ENCODE results near the gene EIF2B4. TPM values are rescaled to one million over a fixed set of nuclear protein-coding genes. Genes with fewer than 3 reads are reported as not detected.
A peak's percentile ranks its signal among the peaks of the same experiment; 100 is the strongest.

The EIF2B4 gene
- total and polyA plus RNA-seq, 2 of the 13 experiments (the other 11 are each of a cell fraction or from before 2014, with no cell fraction given), result 91.5 to 96.4 TPM

DNA sequence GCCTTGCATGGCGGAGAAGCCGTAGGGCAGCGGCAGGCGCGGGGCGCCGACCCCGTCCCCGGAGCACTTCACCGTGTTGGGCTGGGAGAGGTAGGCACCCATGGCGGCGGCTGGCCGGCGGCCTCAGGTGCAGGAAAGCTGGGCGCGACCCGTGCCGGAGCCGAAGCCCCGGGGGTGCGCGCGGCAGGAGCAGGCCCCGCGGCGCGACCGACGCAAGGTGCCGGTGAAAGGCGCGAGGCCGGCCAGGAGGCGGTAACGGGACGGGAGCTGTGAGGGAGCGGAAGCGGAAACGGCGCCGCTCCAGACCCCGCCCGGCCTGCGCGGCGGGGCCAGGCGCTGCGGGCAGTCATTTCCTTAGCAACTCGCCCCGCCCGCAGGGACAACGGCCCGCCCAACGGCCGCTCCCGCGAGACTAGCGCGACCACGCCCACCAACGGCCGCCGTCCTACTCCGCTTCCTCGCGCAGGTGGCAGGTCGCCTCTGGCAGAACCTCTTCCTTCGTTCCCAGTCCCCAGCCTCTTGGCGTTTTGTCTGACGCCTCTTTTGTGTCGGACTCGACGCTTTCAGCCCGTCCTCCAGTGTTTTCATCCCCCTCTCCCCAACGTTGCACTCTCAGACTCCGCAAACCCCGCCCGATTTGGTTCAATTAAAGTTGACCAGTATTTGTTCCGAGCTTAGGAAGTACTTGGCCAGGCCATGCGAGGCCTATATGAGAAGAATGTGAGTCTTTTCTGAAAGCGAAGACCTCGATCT is 39.4 kb upstream of the EIF2B4 start, which contains the start of gene PPM1G (continued):
- TF ChIP-seq, protein P1, sequence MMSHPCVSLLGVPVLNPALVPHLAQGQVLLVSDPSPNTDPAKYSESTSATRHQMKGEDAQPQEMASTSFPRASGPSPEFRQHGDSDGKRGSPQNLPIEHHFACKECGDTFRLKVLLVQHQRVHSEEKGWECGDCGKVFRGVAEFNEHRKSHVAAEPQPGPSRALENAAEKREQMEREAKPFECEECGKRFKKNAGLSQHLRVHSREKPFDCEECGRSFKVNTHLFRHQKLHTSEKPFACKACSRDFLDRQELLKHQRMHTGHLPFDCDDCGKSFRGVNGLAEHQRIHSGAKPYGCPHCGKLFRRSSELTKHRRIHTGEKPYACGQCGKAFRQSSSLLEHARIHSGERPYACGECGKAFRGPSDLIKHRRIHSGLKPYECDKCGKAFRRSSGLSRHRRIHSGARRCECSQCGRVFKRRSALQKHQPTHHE (CRISPR knock-in tag; IDR thresholded peaks at IDR 0.05; ENCODE audit: borderline replicate concordance), result peak; percentile 97
- TF ChIP-seq NFRKB (IDR thresholded peaks at IDR 0.05) (no peak), ZBTB2 (CRISPR knock-in tag; IDR thresholded peaks at IDR 0.05; ENCODE audit: low read depth) (peak; percentile 95), SMAD3 (CRISPR knock-in tag; IDR thresholded peaks at IDR 0.05) (no peak), ZNF430 (CRISPR knock-in tag; IDR thresholded peaks at IDR 0.05) (peak; percentile 98), SP5 (CRISPR knock-in tag; IDR thresholded peaks at IDR 0.05; ENCODE audit: borderline replicate concordance, low read depth) (peak; percentile 96), HOMEZ (CRISPR knock-in tag; IDR thresholded peaks at IDR 0.05; ENCODE audit: low read depth) (peak; percentile 68; the same call in 1 of the 2 replicates), ZFAT (CRISPR knock-in tag; conservative IDR thresholded peaks at IDR 0.05) (peak; percentile 89; the same call in 1 of the 2 replicates), ZFP36L1 (CRISPR knock-in tag; IDR thresholded peaks at IDR 0.05) (peak; percentile 32; the same call in 1 of the 2 replicates), SP140L (CRISPR knock-in tag; IDR thresholded peaks at IDR 0.05; ENCODE audit: borderline replicate concordance) (no peak), ZFP36 (IDR thresholded peaks at IDR 0.05; ENCODE audit: borderline replicate concordance, low read depth, low read length, partially characterized antibody) (no peak), SMAD1 (CRISPR knock-in tag; IDR thresholded peaks at IDR 0.05; ENCODE audit: borderline replicate concordance, low read depth) (peak; percentile 95), SOX5 (CRISPR knock-in tag; IDR thresholded peaks at IDR 0.05; ENCODE audit: borderline replicate concordance) (peak; percentile 73; the same call in 1 of the 2 replicates), THYN1 (CRISPR knock-in tag; IDR thresholded peaks at IDR 0.05; ENCODE audit: borderline replicate concordance, low read depth) (0 out of 2 replicates have a peak, but pooled peaks have one; percentile 29), ZNF251 (CRISPR knock-in tag; IDR thresholded peaks at IDR 0.05) (no peak), TMF1 (CRISPR knock-in tag; IDR thresholded peaks at IDR 0.05; ENCODE audit: low read depth) (peak; percentile 93), ZFP1 (CRISPR knock-in tag; IDR thresholded peaks at IDR 0.05) (peak; percentile 12; the same call in 1 of the 2 replicates), ZNF562 (CRISPR knock-in tag; IDR thresholded peaks at IDR 0.05; ENCODE audit: borderline replicate concordance) (no peak), ZNF431 (CRISPR knock-in tag; IDR thresholded peaks at IDR 0.05; ENCODE audit: borderline replicate concordance, low read depth) (peak; percentile 87), POGK (CRISPR knock-in tag; conservative IDR thresholded peaks at IDR 0.05) (peak; percentile 98), ZSCAN29 (CRISPR knock-in tag; conservative IDR thresholded peaks at IDR 0.05) (peak; percentile 87; the same call in 1 of the 2 replicates)
- TF ChIP-seq, protein P2, sequence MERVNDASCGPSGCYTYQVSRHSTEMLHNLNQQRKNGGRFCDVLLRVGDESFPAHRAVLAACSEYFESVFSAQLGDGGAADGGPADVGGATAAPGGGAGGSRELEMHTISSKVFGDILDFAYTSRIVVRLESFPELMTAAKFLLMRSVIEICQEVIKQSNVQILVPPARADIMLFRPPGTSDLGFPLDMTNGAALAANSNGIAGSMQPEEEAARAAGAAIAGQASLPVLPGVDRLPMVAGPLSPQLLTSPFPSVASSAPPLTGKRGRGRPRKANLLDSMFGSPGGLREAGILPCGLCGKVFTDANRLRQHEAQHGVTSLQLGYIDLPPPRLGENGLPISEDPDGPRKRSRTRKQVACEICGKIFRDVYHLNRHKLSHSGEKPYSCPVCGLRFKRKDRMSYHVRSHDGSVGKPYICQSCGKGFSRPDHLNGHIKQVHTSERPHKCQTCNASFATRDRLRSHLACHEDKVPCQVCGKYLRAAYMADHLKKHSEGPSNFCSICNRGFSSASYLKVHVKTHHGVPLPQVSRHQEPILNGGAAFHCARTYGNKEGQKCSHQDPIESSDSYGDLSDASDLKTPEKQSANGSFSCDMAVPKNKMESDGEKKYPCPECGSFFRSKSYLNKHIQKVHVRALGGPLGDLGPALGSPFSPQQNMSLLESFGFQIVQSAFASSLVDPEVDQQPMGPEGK (CRISPR knock-in tag; IDR thresholded peaks at IDR 0.05), result peak; percentile 75
